AG08396 (cell line): ENCODE data around the gene CASKIN1.

Experiments used
- DNase-seq: peaks from one replicate; pipeline ENCODE4 v3.0.0; 2012; ENCODE audit warnings: low spot score, mixed read lengths

The CASKIN1 gene

DNA sequence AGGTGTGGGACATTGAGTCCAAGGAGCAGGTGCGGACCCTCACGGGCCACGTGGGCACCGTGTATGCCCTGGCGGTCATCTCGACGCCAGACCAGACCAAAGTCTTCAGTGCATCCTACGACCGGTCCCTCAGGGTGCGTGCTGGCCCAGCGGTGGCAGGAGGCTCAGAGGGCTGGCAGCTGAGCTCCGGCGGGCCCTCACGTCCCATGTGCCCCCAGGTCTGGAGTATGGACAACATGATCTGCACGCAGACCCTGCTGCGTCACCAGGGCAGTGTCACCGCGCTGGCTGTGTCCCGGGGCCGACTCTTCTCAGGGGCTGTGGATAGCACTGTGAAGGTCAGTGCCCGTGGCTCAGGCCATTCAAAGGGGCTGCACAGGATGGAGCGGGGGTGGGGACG, 20.4 kb downstream of the CASKIN1 start:
- no peak for DNase-seq

DNA sequence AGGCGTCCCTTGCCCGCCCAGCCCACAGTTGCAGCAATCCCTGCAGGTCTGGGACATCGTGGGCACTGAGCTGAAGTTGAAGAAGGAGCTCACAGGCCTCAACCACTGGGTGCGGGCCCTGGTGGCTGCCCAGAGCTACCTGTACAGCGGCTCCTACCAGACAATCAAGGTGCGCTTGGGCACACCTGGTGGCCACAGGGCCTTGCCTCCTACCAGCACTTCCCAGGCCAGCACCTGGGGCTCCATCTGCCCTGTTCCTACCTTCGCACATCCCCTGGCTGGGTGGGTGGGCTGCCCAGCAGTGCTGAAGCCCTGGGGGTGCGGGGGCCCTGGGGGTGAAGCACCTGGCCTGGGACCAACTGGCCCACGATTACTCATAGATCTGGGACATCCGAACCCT, 21.0 kb downstream of the CASKIN1 start:
- DNase-seq: no peak

DNA sequence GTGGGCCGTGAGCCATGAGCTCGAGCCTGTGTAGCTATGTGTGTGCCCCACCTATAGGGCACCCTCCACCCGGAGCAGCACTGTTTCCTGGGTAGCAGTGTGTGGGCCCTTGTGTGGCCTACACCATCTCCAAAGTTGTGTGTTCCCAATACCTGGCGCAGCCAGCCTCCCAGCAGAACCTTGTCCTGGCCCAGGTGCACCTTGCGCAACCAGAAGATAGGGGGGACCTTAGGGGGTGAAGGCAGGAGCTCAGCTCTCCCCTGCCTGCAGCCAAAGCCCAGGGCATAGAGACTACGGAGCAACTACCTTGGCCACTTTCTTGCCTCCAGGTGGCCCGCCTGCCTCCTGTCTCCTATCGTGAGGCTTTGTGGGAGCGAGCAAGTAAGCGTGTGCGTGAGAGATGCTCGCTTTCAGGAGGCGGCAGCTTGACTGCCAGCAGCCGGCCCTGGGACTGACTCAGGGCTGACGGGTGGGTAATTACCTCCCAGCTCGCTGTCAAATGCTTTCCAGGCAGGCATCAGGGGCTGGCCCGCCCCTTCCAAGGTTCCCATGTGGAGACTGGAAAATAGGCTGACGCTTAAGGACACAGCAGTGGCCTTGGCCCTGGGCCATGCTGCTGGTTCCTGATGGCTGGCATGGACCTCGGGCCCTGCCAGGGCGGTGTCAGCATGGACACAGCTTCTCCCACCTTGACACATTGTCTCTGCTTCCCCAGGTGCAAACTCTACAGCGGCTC, 21.8 kb downstream of the CASKIN1 start:
- no peak for DNase-seq

DNA sequence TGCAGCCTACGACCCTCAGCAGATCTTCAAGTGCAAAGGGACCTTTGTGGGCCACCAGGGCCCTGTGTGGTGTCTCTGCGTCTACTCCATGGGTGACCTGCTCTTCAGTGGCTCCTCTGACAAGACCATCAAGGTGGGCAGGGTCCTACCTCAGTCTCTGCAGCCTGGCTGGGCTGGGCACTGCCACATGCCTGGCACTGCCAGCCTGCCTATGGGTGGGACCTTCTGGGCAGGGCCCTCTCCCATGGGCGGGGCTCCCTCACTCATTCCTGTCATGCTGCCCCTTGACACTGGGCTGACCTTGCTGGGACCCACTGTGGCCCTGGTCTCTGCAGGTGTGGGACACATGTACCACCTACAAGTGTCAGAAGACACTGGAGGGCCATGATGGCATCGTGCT, 22.5 kb downstream of the CASKIN1 start:
- no peak for DNase-seq

DNA sequence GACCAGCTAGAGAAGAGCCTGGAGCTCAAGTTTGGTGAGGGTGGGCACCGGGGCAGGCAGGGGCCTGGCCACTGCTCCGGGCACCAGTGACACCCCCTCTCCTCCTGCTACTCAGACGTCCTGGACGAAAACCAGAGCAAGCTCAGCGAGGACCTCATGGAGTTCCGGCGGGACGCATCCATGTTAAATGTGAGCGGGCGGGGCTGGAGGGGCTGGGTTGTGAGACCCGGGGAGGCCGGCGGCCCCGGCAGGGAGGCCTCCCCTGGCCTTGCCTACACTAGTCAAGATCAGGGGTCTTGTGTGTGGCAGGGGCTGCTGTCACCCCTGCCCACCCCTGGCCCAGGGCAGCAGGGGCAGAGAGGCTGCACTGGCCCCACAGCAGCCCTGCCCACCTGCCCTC, 23.0 kb downstream of the CASKIN1 start:
- no peak for DNase-seq

DNA sequence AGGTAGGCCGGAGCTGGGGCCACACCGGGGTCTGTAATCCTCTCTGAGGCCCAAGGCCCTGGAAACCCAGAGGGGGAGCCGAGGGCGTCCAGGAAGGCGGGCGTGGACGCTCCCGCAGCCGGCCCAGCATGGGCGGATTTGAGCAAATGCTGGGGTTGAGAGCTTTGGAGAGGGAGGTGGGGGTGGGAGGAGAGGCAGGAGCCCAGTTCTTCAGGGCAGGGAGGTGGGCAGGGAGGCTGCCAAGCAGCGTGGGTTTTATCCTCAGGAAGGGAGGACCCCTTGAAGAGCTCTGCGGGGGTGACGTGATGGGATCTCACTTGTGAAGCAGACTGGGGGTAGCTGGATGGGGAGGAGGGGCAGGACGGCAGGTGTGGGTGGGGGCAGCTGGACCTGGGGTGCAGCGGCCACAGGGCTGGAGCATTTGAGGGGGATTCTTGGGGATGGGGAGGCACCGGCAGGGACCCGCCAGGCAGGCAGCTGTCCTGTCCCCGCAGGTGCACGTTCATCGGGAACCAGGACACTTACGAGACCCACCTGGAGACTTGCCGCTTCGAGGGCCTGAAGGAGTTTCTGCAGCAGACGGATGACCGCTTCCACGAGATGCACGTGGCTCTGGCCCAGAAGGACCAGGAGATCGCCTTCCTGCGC, 23.6 kb downstream of the CASKIN1 start:
- no peak for DNase-seq

DNA sequence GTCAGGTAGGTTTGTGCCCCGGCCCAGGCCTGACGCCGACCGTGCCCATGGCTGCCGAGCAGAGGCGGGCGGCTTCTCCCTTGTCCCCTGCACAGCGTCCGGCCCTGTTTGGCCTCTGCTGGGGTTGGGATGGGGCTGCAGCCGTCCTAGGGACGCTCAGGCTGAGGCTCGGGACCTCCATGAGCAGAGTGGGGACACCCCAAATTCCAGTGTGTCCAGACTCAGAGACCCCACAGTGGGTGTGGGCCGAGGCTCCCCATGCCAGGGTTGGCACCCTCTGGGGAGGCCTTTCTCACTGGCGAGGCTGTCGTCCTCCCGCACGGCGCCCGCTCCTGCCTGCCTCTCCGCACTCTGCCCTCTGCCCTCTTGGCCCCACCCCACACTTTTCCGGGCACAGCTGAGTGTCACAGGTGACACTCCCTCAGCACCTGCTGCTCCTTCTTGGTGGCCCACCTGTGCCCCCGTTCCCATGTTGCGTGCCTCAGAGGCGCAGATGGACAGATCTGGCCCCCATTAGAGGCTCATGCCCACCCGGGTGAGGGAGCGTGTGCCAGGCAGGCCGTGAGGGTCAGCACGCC, 24.7 kb downstream of the CASKIN1 start:
- no peak for DNase-seq

DNA sequence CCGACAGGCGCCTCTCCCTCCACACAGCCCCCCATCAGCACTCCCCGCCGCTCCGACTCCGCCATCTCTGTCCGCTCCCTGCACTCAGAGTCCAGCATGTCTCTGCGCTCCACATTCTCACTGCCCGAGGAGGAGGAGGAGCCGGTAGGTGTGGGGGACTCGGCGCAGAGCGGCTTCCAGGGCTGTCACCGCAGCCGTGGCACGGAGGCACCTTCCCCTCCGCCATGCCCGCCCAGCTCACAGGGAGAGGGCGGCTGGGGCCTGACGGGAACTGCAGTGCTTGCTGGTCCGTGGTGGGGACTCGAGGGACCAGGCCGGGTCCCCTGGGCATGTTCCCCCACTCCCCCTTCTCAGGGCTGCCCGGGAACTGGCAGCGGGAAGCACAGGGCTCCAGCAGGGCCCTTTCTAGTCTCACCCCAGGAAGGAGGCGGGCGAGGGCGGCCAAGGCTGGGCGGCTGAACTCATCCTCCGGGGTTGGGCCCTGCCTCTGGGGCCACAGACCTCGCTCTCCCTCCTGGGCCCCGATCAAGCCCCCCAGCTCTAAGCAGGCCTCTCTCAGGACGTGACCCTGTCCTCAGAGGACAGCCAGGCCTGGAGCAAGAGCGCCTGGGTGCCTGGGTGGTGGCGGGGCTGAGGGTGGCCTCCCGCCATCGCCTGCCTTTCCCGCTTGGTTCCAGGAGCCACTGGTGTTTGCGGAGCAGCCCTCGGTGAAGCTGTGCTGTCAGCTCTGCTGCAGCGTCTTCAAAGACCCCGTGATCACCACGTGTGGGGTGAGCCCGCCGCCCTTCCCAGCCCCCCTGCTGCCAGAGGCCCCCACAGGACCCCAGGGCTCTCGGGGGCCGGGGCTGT, 25.6 kb downstream of the CASKIN1 start:
- no peak for DNase-seq

DNA sequence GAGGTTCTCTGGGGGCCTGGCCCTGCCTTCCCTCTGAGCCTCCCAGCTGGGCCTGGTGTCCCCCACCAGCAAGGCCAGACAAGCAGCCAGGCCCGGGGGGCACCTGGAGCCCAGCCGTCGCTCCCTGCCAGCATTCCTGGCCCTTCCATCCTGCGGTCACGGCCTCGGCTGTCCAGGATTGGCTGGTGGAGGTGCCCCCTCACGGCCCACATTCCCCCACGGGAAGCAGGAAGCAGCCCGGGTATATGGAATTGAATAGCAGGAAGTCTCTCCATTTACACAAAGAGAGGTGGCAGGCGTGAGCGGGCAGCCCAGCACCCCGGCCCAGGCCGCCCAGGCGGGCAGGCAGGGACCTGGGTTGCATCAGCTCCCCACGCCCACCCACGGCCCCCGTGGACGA, 26.3 kb downstream of the CASKIN1 start:
- no peak for DNase-seq

DNA sequence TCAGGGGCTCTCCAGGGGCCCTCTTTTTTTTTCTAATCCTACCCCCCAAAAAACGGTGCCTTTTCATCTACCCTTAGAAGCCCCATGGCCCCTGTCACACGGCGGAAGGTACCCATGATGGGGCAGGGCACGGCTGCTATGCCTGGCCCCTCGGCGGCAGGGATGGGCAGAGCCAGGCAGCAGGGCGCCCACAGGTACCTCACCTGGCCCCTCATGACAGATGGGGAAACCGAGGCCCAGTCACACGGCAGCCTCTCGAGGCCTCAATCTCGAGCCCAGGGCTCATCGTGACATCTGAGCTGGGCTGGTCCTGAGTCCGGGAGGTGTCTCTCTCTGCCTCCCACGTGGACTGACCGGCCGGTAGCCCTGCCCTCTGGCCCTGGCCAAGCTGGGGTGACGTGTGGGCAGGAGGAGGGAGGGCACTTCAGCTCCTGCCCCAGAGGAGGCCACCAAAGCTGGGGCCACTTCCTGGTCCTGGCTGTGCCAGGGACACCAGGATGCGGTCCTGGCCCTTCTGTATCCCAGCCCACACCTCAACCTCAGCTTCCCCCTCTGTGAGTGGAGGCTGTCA, 29.3 kb downstream of the CASKIN1 start:
- DNase-seq: no peak

DNA sequence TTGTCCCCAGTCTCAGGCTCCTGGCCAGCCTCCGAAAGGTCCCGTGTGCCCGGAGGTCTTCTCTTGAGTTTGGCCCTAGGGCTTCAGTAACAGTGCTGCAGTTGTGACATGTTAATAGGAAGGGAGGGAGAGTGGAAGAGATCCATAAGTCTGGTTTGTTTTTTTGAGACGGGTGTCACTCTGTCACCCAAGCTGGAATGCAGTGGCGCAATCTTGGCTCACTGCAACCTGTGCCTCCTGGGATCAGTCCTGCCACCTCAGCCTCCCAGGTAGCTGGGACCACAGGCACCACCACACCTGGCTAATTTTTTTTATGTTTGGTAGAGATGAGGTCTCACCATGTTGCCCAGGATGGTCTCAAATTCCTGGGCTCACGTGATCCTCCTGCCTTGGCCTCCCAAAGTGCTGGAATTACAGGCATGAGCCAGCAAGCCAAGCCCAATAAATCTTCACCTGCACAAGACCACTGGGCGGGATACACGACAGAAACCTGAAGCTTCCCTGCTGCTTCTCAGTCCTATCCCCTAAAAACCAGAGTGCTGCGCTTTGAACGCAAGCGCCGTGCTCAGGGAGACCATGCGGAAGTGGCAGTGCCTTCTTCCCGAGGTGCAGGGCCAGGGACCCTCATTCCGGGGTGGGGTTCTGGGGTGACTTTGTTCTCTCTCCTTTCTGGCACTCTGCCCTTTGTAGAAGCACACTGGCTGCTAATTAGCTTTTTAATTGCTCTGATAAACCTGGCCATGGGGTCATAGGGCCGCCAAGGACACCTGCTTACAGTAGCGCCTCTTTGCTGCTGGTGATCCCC, 29.9 kb downstream of the CASKIN1 start:
- no peak for DNase-seq

DNA sequence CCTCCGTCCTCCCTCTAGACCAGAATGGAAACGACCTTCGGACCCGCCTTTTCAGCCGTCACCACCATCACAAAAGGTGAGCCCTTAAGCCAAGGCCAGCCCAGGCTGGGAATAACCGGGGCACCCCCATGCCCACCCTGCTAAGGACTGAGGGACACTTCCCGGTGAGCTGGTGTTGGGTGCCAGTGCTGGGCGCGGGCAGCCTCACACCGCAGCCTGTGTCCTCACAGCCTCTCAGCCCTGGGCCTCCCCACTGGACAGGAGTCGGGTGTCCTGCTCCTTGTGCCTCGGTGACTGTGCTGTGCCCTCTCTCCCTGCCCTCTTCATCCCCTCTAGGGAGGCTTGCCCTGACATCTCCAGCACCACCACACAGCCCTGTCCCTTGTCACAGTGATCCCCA, 30.5 kb downstream of the CASKIN1 start:
- DNase-seq: no peak

DNA sequence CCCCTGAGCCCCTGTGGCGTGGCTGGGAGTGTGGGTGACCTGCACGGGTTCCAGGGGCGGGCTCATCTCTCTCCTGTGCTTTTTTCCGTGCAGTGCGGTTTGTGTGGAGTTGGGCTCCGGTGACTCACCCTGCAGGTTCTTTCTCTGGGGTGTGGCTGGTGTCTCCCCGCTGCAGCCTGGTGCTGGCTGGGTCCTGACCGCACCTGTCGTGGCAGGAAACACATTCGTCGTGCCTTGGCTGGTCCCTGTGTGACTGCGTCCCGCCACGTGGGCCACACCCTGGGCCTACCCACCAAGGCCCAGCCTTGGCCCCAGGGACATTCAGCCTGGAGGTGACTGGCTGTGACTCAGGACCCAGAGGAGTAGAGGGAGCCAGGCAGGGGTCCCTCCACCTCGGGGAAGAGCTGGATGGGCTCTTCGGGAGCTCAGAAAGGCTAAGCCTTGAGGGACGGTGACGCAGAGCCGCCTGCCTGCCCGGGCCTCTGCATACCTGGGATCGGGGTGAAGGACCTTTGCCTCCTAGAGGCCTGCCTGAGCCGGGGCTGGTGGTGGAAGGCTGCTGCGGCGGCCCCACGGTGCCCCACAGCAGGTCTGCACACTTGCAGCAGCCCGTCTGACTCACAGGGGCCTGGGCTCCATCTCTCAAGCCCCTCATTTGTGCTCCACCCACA, 33.1 kb downstream of the CASKIN1 start:
- DNase-seq: no peak

DNA sequence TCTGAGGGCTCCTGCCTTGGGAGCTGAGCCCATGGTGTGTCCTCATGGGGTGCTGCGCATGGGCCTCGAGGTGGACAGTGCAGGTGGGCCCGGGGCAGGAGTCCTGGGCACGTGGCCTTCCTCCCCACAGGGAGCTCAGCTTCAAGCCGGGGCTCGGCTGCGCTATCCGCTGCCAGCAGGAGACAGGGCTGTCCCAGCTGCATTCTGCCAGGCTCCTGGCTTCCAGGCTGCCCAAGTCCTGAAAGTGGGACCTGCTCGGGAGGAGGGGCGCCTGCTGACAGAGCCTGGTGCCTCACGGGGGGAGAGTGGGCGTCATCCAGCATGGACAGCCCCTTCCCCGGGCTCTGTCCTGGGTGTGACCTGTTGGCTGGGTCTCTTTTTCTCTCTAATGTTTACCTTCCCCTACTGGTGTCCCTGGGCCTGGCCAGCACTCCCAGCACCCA, 33.7 kb downstream of the CASKIN1 start:
- DNase-seq: no peak

DNA sequence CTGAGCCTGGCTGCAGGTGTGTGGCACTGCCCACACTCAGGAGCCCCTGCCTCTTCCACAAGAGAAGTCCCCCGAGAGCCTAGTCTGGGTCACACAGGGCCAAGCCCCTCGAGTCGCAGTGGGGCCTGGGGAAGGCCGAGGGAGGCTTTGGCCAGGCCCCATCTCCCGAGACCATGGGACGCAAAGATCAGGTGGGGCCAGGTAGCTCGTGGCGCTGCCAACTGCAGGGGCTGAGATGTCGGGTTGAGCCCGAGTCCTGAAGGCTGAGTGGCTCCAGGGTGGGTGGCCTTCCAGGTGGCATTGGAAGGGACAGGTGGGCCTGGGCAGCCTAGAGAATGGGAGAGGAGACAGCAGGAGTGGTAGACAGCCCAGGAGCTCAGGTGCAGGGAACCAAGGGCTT, 34.5 kb downstream of the CASKIN1 start:
- no peak for DNase-seq

DNA sequence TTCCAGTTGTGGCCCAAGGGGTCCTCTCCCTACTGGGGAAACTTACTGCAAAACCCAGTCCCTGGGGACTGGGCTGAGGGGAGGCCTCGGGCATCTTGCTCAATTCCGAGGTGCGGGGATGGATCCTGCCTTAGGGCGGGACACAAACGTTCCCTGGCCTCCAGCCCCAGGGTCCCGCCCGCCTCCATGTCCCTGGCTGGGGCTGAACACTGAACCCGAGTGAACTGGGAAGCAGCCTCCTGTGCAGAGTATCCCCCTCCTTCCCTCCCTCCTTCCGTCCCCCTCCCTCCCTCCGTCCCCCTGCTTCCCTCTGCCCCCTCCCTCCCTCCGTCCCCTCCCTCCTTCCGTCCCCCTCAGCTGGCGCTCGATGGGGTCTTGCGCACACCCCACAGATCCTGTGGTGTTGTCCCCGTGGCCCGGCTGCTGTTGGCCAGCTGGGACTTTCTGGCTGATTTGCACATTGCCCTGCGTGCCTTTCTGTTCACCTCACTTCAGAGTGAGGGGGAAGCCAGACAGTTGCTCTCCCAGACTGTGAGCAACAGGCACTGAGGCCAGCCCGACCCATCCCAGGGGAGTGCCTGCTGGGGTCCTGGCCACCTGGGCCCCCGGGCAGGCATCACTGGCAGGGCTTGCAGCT, 35.4 kb downstream of the CASKIN1 start:
- DNase-seq: peak; percentile 77

DNA sequence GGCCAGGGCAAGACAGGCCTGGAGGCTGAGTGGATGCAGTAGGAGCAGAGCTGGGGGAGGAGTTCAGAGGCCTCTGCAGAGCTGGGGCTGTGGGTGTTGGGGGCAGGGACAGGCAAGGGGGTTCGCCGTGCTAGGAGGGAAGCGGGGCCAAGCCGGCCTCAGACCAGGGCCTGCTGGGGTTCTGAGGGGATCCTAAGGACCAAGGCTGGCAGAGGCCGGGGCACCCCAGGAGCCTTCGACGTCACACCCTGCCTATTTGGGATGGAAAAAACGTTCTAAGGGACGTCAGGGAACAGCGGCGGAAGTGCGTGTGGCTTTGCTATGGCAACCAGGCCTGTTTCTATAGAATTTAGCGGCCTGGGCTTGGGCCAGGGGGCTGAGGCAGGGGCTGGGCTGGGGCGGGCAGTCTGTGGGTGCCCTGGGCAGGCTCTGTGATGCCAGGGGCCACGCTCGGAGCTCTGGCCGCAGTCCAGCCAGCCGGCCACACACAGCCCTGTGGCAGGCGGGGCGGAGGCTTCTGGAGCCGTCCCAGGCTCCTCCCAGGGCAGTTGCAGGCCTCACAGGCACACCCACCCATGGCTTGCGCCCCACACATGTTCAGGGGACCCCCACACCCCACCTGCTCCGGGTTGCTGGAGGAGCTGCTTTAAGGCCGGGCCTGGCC, 37.1 kb downstream of the CASKIN1 start:
- peak; percentile 80 for DNase-seq

DNA sequence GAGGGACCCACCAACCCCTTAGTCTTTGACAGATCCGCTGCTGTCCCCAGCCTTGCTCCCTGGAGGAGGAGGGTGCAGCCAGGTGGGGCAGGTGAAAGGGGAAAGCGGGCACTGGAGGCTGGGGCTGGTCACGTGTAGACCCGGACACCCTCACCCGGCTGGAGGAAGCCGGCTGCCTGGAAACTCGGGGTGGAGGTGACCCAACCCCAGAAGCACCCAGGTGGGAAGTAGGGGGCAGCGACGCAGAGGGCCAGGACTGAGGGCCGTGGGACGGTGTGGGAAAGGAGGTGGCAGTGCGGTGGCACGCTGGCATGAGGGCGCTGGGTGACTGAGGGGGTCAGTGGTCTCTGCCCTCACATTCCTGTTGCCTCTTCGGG, 38.2 kb downstream of the CASKIN1 start:
- DNase-seq: no peak

DNA sequence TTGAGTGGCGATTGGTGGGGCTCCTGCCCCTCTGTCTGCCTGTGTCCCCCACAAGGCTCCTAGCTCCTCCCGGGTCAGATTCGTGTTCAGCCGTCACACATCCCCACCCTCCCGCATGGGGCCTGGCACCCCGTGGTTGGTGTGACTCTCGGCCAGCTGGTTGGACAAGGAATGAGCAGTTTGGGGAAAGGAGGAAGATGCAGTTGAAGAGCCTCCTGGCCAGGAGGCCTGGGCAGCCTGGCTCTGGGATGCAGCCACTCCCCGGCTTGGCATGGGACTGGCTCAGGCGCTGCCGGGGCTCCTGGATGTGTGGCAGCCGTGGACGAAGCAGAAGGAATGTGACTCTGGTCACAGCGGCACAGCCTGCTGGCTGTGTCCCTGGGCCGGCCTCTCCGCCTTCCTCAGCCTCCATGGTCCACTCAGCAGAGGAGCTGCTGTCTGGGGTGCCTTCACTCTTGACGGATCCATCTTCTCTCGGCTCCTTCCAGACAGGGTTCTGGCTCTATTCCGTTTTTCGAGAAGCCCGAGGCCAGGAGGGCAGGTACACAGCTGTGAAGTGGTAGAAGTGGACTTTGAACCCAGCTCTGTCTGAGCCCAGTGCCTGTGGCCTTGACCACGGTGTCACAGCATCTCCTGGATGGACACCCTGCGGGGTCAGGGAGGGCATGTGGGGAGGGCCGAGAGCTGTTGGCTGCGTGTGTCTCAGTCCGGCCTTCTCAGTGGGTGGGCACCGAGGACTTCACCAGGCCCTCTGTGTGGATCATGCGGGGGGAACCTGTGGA, 38.7 kb downstream of the CASKIN1 start:
- peak; percentile 61 for DNase-seq
